Spinal cord (tissue), 10 donors: ENCODE data around the gene RANBP10. TPM values are rescaled to one million over a fixed set of nuclear protein-coding genes. Genes with fewer than 3 reads are reported as not detected.
"Not testable (repeated sequence)": the region's sequence is repeated elsewhere in the genome, so short reads cannot be mapped to it uniquely, and the experiment has no call there.

Experiments
- DNase-seq, 6 donors: peaks; one replicate each; pipeline versions ENCODE4 v3.0.0 to v3.0.0-alpha.2; 2013 to 2015; ENCODE audit warnings: low spot score in 6 of 6, low read depth in 4 of 6
- H3K27ac ChIP-seq: one replicate; pipeline ENCODE4 v1.5.1; 2013; ENCODE audit warnings: low read depth, low read length, control low read depth
- H3K27me3 ChIP-seq: one replicate; pipeline ENCODE4 v1.6.1; 2013; ENCODE audit warnings: low read length; ENCODE audit not compliant: control insufficient read depth, insufficient read depth
- H3K36me3 ChIP-seq: one replicate; pipeline ENCODE4 v1.6.1; 2013; ENCODE audit warnings: low read length; ENCODE audit not compliant: control insufficient read depth, insufficient read depth
- H3K4me1 ChIP-seq: one replicate; pipeline ENCODE4 v1.6.1; 2013; ENCODE audit warnings: low read length; ENCODE audit not compliant: control insufficient read depth, insufficient read depth
- H3K4me3 ChIP-seq: one replicate; pipeline ENCODE4 v1.5.1; 2013; ENCODE audit warnings: low read depth, low read length, control low read depth
- H3K9me3 ChIP-seq: one replicate; pipeline ENCODE4 v1.6.1; 2013; ENCODE audit warnings: low read length; ENCODE audit not compliant: control insufficient read depth, insufficient read depth
- WGBS: methylation state at CpG from one replicate; pipeline ENCODE4 v1.1.5; 2013; ENCODE audit warnings: missing lambda C conversion rate; ENCODE audit not compliant: insufficient coverage; 5-methylcytosine and 5-hydroxymethylcytosine counted together
- polyA plus RNA-seq, 2 donors: library from polyadenylated mRNA; unstranded; fragments of 120-200 nt; gene quantifications; one replicate each; pipeline ENCODE4 v1.2.1, GENCODE V29; 2013; ENCODE audit not compliant: insufficient read length in 2 of 2
- total RNA-seq, 2 donors: library from RNA; depleted of rRNA in 1 of 2; stranded (reverse); fragments of 120-200 nt in 1 of 2; fragments of >200 nt in 1 of 2; gene quantifications; one replicate each; pipeline versions ENCODE4 v1.2.3 to v1.2.4, GENCODE V29; 2013 to 2014
- donor health status: healthy.

RANBP10 gene
- total and polyA plus RNA-seq, 4 donors = 6.7 to 25.6 (median 12.1) TPM

GRCh38 chr16:67752641-67753040, 53.7 kb downstream of the RANBP10 start:
- no peak for DNase-seq

GRCh38 chr16:67751331-67751730, 55.0 kb downstream of the RANBP10 start:
- H3K4me1 ChIP-seq, H3K27ac ChIP-seq, DNase-seq, H3K9me3 ChIP-seq, H3K4me3 ChIP-seq, H3K27me3 ChIP-seq: not testable (repeated sequence)
- peaks cover 12% of the 10 kb centered on the region for H3K36me3 ChIP-seq
- 96% methylated on average over 2 of the region's 3 CpGs for WGBS

More at GRCh38 chr16:67752641-67753040, 53.7 kb downstream of the RANBP10 start:
- Histone ChIP-seq H3K9me3 (no peaks in the 10 kb centered on the region), H3K4me1 (peaks cover 7% of the 10 kb centered on the region), H3K36me3 (peaks cover 17% of the 10 kb centered on the region), H3K4me3 (no peak overlapping the region), H3K27ac (no peak overlapping the region), H3K27me3 (no peaks in the 10 kb centered on the region)
- WGBS = no CpG with 5 or more reads among the region's 2 CpGs

- Histone ChIP-seq H3K4me1 (peaks cover 7% of the 10 kb centered on the region), H3K36me3 (peaks cover 7% of the 10 kb centered on the region), H3K9me3 (no peaks in the 10 kb centered on the region), H3K27me3 (no peaks in the 10 kb centered on the region), H3K27ac (no peak overlapping the region), H3K4me3 (no peak overlapping the region)
- WGBS = 100% methylated on average over 4 of the region's 6 CpGs
- DNase-seq = no peak
Observed at GRCh38 chr16:67750466-67750865, 55.9 kb downstream of the RANBP10 start.

- H3K36me3 ChIP-seq = peaks cover 7% of the 10 kb centered on the region
- no peak overlapping the region for H3K27ac ChIP-seq
- no peak overlapping the region for H3K4me3 ChIP-seq
- WGBS = no CpG with 5 or more reads among the region's 3 CpGs
- peaks cover 7% of the 10 kb centered on the region for H3K4me1 ChIP-seq
- no peak for DNase-seq
- H3K9me3 ChIP-seq = no peaks in the 10 kb centered on the region
- H3K27me3 ChIP-seq = no peaks in the 10 kb centered on the region
Observed at GRCh38 chr16:67749436-67750078, 56.8 kb downstream of the RANBP10 start.

GRCh38 chr16:67748834-67749233, 57.5 kb downstream of the RANBP10 start:
- peaks cover 7% of the 10 kb centered on the region for H3K4me1 ChIP-seq
- WGBS = 94% methylated on average over 3 of the region's 3 CpGs
- no peak overlapping the region for H3K4me3 ChIP-seq
- H3K27ac ChIP-seq = no peak overlapping the region
- no peaks in the 10 kb centered on the region for H3K27me3 ChIP-seq
- no peak for DNase-seq
- peaks cover 14% of the 10 kb centered on the region for H3K36me3 ChIP-seq
- no peaks in the 10 kb centered on the region for H3K9me3 ChIP-seq

GRCh38 chr16:67746846-67747245, 59.5 kb downstream of the RANBP10 start:
- H3K4me1 ChIP-seq = peaks cover 7% of the 10 kb centered on the region
- H3K27me3 ChIP-seq = no peaks in the 10 kb centered on the region
- DNase-seq = no peak
- no peak overlapping the region for H3K27ac ChIP-seq
- no peak overlapping the region for H3K4me3 ChIP-seq
- peaks cover 28% of the 10 kb centered on the region for H3K36me3 ChIP-seq
- no peaks in the 10 kb centered on the region for H3K9me3 ChIP-seq

GRCh38 chr16:67741118-67741517, 65.2 kb downstream of the RANBP10 start:
- no peak overlapping the region for H3K4me3 ChIP-seq
- 96% methylated on average over 3 of the region's 4 CpGs for WGBS
- H3K4me1 ChIP-seq = no peaks in the 10 kb centered on the region
- no peaks in the 10 kb centered on the region for H3K9me3 ChIP-seq
- DNase-seq = no peak
- no peak overlapping the region for H3K27ac ChIP-seq
- H3K36me3 ChIP-seq = peaks cover 65% of the 10 kb centered on the region
- H3K27me3 ChIP-seq = no peaks in the 10 kb centered on the region

- no peak for DNase-seq
- no peak overlapping the region for H3K4me3 ChIP-seq
- no peaks in the 10 kb centered on the region for H3K9me3 ChIP-seq
- peaks cover 69% of the 10 kb centered on the region for H3K36me3 ChIP-seq
- no peak overlapping the region for H3K27ac ChIP-seq
- no peaks in the 10 kb centered on the region for H3K27me3 ChIP-seq
- no peaks in the 10 kb centered on the region for H3K4me1 ChIP-seq
- WGBS = 100% methylated on average over 3 of the region's 3 CpGs
Observed at GRCh38 chr16:67740391-67740790, 66.0 kb downstream of the RANBP10 start.

- Histone ChIP-seq H3K36me3 (peaks cover 68% of the 10 kb centered on the region), H3K4me3 (no peak overlapping the region), H3K27me3 (no peaks in the 10 kb centered on the region), H3K4me1 (no peaks in the 10 kb centered on the region), H3K9me3 (no peaks in the 10 kb centered on the region), H3K27ac (no peak overlapping the region)
- no CpG with 5 or more reads among the region's 4 CpGs for WGBS
- no peak for DNase-seq
Observed at GRCh38 chr16:67736858-67737257, 69.5 kb downstream of the RANBP10 start.

- Histone ChIP-seq H3K27me3 (no peaks in the 10 kb centered on the region), H3K4me3 (no peak overlapping the region), H3K4me1 (no peaks in the 10 kb centered on the region), H3K27ac (no peak overlapping the region), H3K36me3 (peaks cover 72% of the 10 kb centered on the region), H3K9me3 (no peaks in the 10 kb centered on the region)
- DNase-seq = no peak
- WGBS = 80% methylated on average over 8 of the region's 9 CpGs
Observed at GRCh38 chr16:67734731-67735201, 71.6 kb downstream of the RANBP10 start.
